Mononuclear cell (primary cell): ENCODE results near the gene CYP2E1. TPM values are rescaled to one million over a fixed set of nuclear protein-coding genes. Genes with fewer than 3 reads are reported as not detected.
"Not testable (repeated sequence)": the region's sequence is repeated elsewhere in the genome, so short reads cannot be mapped to it uniquely, and the experiment has no call there.

Experiments
- H3K27me3 ChIP-seq: 2 replicates; pipeline ENCODE4 v1.6.0; 2011; ENCODE audit warnings: low read length, control low read depth; ENCODE audit not compliant: insufficient read depth
- H3K4me1 ChIP-seq: 2 replicates; pipeline ENCODE4 v1.5.1; 2011; ENCODE audit warnings: mild to moderate bottlenecking, low read length, control low read depth; ENCODE audit not compliant: insufficient read depth
- H3K4me3 ChIP-seq: 2 replicates; pipeline ENCODE4 v1.5.1; 2011; ENCODE audit warnings: mild to moderate bottlenecking, low read length, moderate library complexity
- H3K9me3 ChIP-seq: 2 replicates; pipeline ENCODE4 v1.5.1; 2011; ENCODE audit warnings: low read depth, mild to moderate bottlenecking, control low read depth, low read length
- total RNA-seq: library from RNA; depleted of rRNA; stranded (reverse); fragments of >200 nt; gene quantifications from one replicate; pipeline ENCODE4 v1.2.3, GENCODE V29; 2012

The CYP2E1 gene
- total RNA-seq = 0.42 TPM

DNA sequence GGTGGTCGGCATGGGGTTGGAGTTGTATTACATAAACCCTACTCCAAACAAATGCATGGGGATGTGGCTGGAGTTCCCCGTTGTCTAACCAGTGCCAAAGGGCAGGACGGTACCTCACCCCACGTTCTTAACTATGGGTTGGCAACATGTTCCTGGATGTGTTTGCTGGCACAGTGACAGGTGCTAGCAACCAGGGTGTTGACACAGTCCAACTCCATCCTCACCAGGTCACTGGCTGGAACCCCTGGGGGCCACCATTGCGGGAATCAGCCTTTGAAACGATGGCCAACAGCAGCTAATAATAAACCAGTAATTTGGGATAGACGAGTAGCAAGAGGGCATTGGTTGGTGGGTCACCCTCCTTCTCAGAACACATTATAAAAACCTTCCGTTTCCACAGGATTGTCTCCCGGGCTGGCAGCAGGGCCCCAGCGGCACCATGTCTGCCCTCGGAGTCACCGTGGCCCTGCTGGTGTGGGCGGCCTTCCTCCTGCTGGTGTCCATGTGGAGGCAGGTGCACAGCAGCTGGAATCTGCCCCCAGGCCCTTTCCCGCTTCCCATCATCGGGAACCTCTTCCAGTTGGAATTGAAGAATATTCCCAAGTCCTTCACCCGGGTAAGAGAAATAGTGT is at the start of gene CYP2E1:
TSS of gene CYP2E1 (plus strand) at position 407 of the 632 bp plus-strand sequence. CDS start at position 440, 33 bp downstream.
- peaks cover 15% of the 10 kb centered on the region for H3K9me3 ChIP-seq
- peaks cover 12% of the 10 kb centered on the region for H3K4me1 ChIP-seq
- H3K27me3 ChIP-seq = peaks cover 40% of the 10 kb centered on the region
- H3K4me3 ChIP-seq = no peak within 1 kb of the TSS

DNA sequence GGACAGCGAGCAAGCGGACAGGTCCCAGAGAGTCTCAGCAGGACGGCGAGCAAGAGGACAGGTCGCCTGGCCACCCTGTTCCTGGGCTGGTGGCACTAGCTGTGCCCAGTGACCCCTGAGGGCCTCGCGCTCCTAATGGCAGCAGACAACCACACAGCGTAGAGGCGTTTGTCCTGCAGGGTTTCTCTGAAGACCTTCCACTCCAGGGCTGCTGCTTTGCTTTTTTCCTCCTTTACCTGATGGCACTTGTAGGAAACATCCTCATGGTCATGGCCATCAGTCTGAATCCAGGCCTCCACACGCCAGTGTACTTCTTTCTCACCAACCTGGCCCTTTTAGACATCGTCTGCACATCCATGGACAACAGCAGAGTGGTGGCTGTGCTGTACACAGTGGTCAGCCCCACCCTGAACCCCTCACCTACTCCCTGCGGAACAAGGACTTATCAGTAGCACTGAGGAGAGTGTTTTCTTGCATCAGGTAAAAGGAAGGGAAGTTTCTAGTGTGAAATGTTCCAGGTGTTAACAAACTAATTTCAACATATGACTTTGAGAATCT is 46.0 kb upstream of the CYP2E1 start:
- Histone ChIP-seq H3K4me3 (no peak overlapping the region), H3K4me1 (no peaks in the 10 kb centered on the region), H3K9me3 (peaks cover 24% of the 10 kb centered on the region), H3K27me3 (no peaks in the 10 kb centered on the region)

DNA sequence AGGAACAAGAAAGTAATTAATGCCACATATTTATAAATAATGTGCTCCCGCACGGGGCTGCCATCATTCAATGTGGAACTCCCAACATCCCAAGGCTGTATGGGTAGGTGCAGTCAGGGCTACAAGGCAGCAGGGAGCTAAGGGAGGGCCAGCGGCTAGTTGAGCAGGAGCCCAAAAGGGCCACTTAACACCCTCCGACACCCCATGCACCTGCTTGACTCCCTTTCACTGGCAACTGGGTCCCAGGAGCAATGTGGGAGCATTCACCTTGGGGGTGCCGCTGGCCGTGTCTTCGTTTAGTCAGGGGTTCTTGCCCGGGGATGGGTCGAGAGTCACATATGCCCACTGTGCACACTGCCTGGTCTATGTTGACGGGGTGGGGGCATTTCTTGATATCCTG is 45.5 kb upstream of the CYP2E1 start:
- Histone ChIP-seq H3K4me1 (no peaks in the 10 kb centered on the region), H3K9me3 (peaks cover 29% of the 10 kb centered on the region), H3K4me3 (no peak overlapping the region), H3K27me3 (no peaks in the 10 kb centered on the region)

DNA sequence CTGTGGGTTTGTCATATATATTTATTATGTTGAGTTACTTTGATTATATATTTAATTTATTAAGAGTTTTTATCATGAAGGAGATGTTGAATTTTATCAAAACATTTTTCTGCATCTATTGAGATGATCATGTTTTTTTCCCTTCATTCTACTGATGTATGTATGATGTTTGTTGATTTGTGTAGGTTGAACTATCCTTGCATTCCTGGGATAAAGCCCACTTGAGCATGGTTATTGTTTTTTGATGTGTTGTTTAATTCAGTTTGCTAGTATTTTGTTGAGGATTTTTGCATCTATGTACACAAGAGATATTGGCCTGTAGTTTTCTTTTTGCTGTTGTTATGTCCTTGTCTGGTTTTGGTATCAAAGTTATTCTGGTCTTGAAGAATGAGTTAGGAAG is 42.3 kb upstream of the CYP2E1 start:
- Histone ChIP-seq H3K9me3 (peaks cover 43% of the 10 kb centered on the region), H3K4me1 (no peaks in the 10 kb centered on the region), H3K27me3 (no peaks in the 10 kb centered on the region), H3K4me3 (no peak overlapping the region)

DNA sequence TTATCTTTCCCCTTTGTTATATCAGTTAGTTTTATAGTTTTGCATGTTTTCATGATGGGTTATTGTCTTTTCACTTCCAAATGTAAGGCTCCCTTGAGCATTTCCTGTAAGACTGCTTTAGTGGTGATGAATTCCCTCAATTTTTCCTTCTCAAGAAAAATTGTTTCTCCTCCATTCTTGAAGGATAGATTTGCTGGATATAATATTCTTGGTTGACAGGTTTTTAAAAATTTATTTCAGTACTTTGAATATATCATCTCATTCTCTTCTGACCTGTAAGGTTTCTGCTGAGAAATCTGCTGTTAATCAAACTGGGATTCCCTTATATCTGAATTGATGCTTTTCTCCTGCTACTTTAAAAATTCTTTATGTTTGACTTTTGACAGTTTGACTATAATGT is 40.1 kb upstream of the CYP2E1 start:
- Histone ChIP-seq H3K4me1 (no peaks in the 10 kb centered on the region), H3K4me3 (no peak overlapping the region), H3K27me3 (no peaks in the 10 kb centered on the region), H3K9me3 (peaks cover 43% of the 10 kb centered on the region)

DNA sequence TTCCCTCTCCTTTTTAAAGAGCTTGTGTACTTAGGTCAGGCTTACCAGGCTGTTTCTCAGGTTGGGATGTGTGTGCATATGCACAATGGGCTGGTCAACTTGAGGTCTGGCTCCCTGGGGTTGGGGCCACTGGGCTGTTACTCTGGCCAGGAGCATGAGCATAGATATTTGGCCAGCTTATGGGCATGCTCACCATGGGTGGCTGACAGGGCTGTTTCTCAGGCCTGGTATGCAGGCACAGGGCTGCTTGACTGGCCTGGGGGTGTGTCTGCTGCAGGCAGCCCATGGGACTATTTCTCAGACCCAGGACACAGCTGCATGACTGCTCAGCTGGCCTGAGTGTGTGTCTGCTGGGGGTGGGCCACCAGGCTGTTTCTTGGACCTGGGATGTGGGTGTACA is 38.8 kb upstream of the CYP2E1 start:
- Histone ChIP-seq H3K27me3 (no peaks in the 10 kb centered on the region), H3K9me3 (peaks cover 43% of the 10 kb centered on the region), H3K4me3 (no peak overlapping the region), H3K4me1 (no peaks in the 10 kb centered on the region)

DNA sequence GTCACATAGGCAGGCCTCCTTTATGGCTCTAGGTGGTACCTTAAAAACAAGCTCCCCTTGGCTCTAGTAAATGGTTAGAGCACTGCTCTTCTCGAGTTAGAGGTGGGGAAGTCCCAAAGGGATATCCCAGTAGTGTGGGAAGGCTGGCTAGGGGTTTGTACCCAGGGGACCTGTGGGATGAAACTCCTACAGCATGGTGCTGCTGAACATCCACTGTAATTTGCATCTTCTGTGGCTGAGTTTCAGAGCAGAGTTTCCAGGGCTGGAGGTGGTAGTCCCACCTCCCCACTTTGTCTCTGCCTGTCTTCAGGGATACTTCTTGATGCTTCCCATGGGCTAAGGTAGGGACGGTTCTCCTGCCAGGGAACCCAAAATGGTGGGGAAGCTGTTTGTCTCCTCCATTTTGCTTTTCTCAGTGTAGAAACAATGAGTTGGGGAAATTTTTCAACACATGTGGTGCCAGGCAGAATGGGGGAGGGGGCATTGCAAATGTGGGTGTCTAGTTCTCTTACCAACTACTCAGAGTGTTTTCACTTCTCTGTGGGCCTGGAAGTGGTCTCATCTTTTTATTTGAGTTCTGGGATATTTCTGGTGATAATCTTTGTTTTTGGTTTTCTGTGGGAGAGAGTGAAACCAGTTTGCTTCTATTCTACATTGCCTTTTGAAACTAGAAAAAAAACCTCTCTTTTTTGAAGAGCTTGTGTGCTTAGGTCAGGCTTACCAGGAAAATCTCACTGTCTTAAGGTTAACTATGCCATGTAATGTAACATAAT is 37.2 kb upstream of the CYP2E1 start:
- H3K4me3 ChIP-seq = no peak overlapping the region

DNA sequence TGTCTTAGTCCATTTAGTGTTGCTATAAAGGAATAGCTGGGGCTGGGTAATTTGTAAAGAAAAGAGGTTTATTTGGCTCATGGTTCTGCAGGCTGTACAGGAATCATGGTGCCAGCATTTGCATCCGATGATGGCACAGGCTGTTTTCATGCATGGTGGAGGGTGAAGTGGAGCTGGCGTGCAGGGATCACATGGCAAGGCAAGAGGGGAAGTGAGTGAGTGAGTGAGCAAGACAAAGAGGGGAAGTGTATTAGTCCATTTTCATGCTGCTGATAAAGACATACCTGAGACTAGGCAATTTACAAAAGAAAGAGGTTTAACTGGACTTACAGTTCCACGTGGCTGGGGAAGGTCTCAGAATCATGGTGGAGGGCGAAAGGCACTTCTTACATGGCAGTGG is 33.6 kb upstream of the CYP2E1 start:
- not testable (repeated sequence) for H3K4me3 ChIP-seq, H3K27me3 ChIP-seq, H3K9me3 ChIP-seq, H3K4me1 ChIP-seq

More for the DNA sequence above, 37.2 kb upstream of the CYP2E1 start:
- Histone ChIP-seq H3K9me3 (peaks cover 30% of the 10 kb centered on the region), H3K27me3 (no peaks in the 10 kb centered on the region), H3K4me1 (no peaks in the 10 kb centered on the region)

DNA sequence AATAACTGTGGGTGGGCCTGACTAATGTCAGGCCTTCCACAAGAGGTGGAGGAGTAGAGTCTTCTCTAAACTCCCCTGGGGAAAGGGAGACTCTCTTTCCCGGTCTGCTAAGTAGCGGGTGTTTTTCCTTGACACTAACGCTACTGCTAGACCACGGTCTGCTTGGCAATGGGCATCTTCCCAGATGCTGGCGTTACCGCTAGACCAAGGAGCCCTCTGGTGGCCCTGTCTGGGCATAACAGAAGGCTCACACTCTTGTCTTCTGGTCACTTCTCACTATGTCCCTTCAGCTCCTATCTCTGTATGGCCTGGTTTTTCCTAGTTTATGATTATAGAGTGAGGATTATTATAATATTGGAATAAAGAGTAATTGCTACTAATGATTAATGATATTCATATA is 29.8 kb upstream of the CYP2E1 start:
- H3K27me3 ChIP-seq, H3K4me3 ChIP-seq, H3K9me3 ChIP-seq, H3K4me1 ChIP-seq: not testable (repeated sequence)

DNA sequence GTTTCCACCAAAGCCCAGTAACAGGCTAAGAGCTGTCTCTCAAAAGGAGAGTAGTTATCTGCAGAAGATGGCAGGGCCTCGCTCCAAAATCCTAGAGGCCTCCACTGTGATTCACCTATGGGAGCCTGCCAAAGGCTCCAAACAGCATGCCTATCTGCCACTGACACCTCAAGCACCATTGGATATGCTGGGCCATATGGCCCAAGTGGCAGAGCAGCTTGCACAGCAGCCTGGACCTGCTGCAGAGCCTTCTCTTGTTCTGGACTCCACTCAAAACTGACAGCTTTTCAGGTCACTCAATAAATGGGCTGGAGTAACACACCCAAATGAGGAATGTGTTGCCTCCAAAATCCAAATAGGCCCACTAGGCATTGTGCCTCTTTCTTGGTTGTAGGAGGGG is 28.0 kb upstream of the CYP2E1 start:
- not testable (repeated sequence) for H3K27me3 ChIP-seq, H3K9me3 ChIP-seq, H3K4me1 ChIP-seq, H3K4me3 ChIP-seq

DNA sequence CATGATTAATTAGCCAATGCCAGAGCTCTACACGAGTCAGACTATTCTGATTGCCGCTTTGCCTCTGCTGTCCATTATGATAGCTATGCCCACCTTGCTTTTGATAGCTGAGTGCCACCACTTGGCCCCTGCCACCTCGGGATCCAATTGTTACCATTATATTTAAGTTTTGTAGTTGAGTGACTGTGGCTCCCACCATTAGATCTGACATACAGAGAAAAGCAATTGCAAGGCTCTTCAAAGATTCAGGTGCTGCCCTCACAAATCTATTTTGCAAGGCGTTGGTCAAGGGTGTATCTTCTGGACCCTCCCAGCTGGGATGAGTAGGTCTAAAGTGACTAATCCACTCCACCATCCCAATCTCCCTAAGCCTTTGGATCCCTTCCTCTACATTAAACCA is 26.3 kb upstream of the CYP2E1 start:
- H3K4me1 ChIP-seq, H3K4me3 ChIP-seq, H3K9me3 ChIP-seq, H3K27me3 ChIP-seq: not testable (repeated sequence)

DNA sequence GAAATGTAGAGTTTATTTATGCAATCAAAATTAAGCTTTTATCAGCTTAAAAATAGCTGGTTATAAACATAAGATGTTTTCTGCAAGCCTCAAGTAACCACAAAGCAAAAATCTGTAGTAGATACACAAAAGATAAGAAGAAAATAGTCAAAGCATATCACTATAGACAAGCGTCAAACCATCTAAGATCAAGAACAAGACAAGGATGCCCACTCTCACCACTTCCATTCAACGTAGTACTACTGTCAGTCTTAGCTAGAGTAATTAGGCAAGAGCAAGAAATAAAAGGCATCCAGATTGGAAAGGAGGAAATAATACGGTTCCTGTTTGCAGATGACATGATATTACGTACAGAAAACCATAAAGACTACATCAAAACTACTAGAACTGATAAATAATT is 17.5 kb upstream of the CYP2E1 start:
- Histone ChIP-seq H3K27me3 (peaks cover 19% of the 10 kb centered on the region), H3K4me1 (no peaks in the 10 kb centered on the region), H3K9me3 (peaks cover 12% of the 10 kb centered on the region), H3K4me3 (no peak overlapping the region)

DNA sequence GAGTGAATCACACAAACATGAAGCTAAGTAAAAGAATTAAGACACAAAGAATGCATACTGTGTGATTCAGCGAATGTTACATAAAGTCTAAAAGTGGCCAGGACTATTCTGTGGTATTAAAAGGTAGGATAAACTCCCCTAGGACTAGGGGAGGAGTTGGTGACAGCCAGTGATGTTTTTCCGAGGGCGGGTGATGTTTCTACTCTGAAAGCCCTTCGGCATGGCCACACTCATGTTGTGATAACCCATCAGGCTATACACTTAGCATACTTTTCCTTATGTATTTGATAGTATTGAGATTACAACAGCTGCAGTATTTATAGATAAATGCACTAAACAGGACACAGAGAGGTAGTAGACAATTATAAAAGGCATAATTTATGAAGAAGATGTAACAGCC is 15.8 kb upstream of the CYP2E1 start:
- Histone ChIP-seq H3K4me3 (no peak overlapping the region), H3K4me1 (no peaks in the 10 kb centered on the region), H3K9me3 (peaks cover 12% of the 10 kb centered on the region), H3K27me3 (peaks cover 19% of the 10 kb centered on the region)

DNA sequence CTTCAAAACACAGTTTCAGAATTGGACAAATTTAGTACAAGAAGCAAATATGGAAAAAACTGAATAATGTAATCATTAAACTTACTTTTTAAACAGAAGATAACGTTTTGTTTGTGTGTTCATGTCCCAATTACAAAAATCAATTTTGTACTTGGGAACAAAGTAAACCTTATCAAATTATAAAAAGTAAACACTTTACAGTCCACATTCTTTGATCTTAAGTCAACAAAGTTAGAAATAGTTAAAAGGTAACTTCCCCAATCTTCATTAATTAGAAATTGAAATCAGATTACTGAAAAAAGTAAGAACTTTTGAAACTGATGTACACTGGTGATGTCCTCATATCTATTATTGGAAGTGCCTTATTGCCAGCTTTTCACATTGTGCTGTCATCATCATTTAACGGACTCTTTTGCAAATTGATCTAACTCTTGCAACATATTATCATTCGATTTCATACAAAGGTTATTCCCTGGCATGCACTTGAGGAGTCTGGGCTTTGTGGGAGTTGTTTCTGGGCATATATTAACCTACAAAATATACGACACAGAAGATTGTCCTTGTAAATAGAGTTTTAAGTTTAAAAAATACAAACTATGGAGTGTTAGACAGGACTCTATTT is 15.1 kb upstream of the CYP2E1 start:
- no peak overlapping the region for H3K4me3 ChIP-seq
- H3K9me3 ChIP-seq = peaks cover 12% of the 10 kb centered on the region
- H3K27me3 ChIP-seq = peaks cover 19% of the 10 kb centered on the region
- no peaks in the 10 kb centered on the region for H3K4me1 ChIP-seq

DNA sequence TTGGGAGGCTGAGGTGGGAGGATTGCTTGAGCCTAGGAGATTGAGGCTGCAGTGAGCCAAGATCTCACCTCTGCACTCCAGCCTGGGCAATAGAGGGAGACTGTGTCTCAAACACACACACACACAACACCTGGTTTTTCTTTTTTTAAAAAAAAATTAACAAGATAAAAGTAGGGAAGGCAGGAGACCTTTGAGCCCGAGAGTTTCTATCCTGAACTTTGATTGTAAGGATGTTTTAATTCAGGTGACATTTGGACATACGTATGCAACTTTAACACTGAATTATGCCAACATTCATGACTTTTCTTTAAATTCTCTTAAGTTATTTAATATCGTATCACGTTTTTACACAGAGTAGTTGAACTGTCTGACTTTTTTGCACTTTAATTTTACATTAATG is 11.7 kb upstream of the CYP2E1 start:
- Histone ChIP-seq H3K4me3 (no peak overlapping the region), H3K27me3 (peaks cover 3% of the 10 kb centered on the region), H3K9me3 (no peaks in the 10 kb centered on the region), H3K4me1 (peaks cover 8% of the 10 kb centered on the region)
